Nephron (organoid): Measurements from ENCODE around the gene RACGAP1.
A peak's percentile ranks its signal among the peaks of the same experiment; 100 is the strongest.
"Not testable (repeated sequence)": the region's sequence is repeated elsewhere in the genome, so short reads cannot be mapped to it uniquely, and the experiment has no call there.

Source experiments
- H3K27ac Mint-ChIP-seq, 3 experiments: 2 replicates each; pipeline ENCODE4 v1.8.0; 2020; ENCODE audit warnings: mixed read lengths in 3 of 3, mild to moderate bottlenecking in 2 of 3, moderate library complexity in 1 of 3
- H3K27me3 Mint-ChIP-seq: 2 replicates; pipeline ENCODE4 v1.8.0; 2021; ENCODE audit warnings: low read depth, mild to moderate bottlenecking, moderate library complexity, mixed read lengths
- H3K36me3 Mint-ChIP-seq: 2 replicates; pipeline ENCODE4 v1.8.0; 2020; ENCODE audit warnings: low read depth, mixed read lengths
- H3K4me1 Mint-ChIP-seq: 2 replicates; pipeline ENCODE4 v1.8.0; 2020; ENCODE audit warnings: mixed read lengths
- H3K4me3 Mint-ChIP-seq, 3 experiments: 2 replicates each; pipeline ENCODE4 v1.8.0; 2020; ENCODE audit warnings: mild to moderate bottlenecking in 3 of 3, mixed read lengths in 3 of 3, moderate library complexity in 2 of 3
- H3K9me3 Mint-ChIP-seq: 2 replicates; pipeline ENCODE4 v1.8.0; 2020; ENCODE audit warnings: mixed read lengths
- CTCF ChIP-seq, 3 experiments: fragments of 200-600 bp; sonication (generic); IDR thresholded peaks; one replicate each; pipeline ENCODE4 v1.5.0; 2021; ENCODE audit warnings: antibody characterized with exemption in 3 of 3; ENCODE audit not compliant: unreplicated experiment in 3 of 3

The RACGAP1 gene

DNA sequence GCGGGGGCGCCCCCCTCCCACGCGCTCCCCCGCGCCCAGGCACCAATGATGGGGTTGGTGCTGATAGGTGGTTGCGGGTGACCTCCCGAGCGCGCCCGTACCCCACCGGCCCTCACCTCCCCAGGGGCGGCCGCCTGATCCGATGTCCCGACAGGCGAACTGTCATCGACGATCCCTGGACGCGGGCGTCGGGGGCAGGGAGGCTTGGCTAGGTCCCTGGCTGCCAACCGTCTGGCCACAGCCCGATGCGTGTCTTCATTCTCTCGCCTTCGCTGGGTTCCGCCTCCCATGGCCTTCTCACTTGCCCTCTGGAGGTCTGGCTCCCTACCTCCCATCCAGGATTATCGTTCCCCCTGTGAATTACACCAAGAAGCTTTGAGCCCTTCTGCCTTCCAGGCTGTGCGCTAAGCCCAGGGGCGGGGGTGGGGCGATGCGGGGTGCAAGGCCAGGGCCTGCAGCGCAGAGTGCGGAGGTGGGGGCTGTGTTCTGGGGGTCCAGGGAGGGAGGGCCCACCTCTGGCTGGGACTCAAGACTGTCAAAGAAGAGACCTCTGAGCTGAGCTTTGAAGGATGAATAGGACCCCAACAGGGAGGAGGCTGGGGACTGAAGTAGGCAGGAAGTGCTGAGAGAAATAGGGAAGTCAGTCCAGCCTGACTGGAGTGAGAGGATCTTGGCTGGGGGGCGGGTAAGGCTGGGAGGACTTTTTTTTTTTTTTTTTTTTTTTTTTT is 7.7 kb upstream of the RACGAP1 start:
- H3K27ac Mint-ChIP-seq: no peak overlapping the region
- no peaks in the 10 kb centered on the region for H3K9me3 Mint-ChIP-seq
- peaks cover 28% of the 10 kb centered on the region for H3K27me3 Mint-ChIP-seq
- no peak for TF ChIP-seq CTCF (IDR thresholded peaks at IDR 0.05; ENCODE audit: unreplicated experiment in 3 of 3)
- H3K36me3 Mint-ChIP-seq: no peaks in the 10 kb centered on the region
- peak overlapping the region; percentile 57 to 72 (median 69) for H3K4me3 Mint-ChIP-seq
- no peaks in the 10 kb centered on the region for H3K4me1 Mint-ChIP-seq

GRCh38 chr12:50032515-50032853 is 7.2 kb upstream of the RACGAP1 start:
- H3K4me3 Mint-ChIP-seq: peak overlapping the region; percentile 24 to 62 (median 48)
- H3K4me1 Mint-ChIP-seq: no peaks in the 10 kb centered on the region
- no peaks in the 10 kb centered on the region for H3K36me3 Mint-ChIP-seq
- H3K9me3 Mint-ChIP-seq: no peaks in the 10 kb centered on the region
- H3K27me3 Mint-ChIP-seq: peaks cover 28% of the 10 kb centered on the region
- no peak for TF ChIP-seq CTCF (IDR thresholded peaks at IDR 0.05; ENCODE audit: unreplicated experiment in 3 of 3)
- no peak overlapping the region for H3K27ac Mint-ChIP-seq

GRCh38 chr12:50030449-50030848 is 5.2 kb upstream of the RACGAP1 start:
- H3K27me3 Mint-ChIP-seq: peaks cover 23% of the 10 kb centered on the region
- H3K4me1 Mint-ChIP-seq, H3K9me3 Mint-ChIP-seq, H3K36me3 Mint-ChIP-seq, H3K27ac Mint-ChIP-seq: not testable (repeated sequence)
- H3K4me3 Mint-ChIP-seq: peak overlapping the region in 1 of 3 experiments; percentile 38

- peaks cover 27% of the 10 kb centered on the region for H3K4me1 Mint-ChIP-seq
- H3K4me3 Mint-ChIP-seq: peak overlapping the region in 1 of 3 experiments; percentile 18
- H3K9me3 Mint-ChIP-seq: no peaks in the 10 kb centered on the region
- TF ChIP-seq CTCF (IDR thresholded peaks at IDR 0.05; ENCODE audit: unreplicated experiment in 3 of 3): no peak
- H3K27me3 Mint-ChIP-seq: peaks cover 8% of the 10 kb centered on the region
- H3K27ac Mint-ChIP-seq: peak overlapping the region in 1 of 3 experiments; percentile 84
- no peaks in the 10 kb centered on the region for H3K36me3 Mint-ChIP-seq
These were observed 1.4 kb upstream of the RACGAP1 start for GRCh38 chr12:50026691-50027090.

- Mint-ChIP-seq H3K4me3 (peak overlapping the region; percentile 95 to 98 (median 97)), H3K36me3 (no peaks in the 10 kb centered on the region), H3K27ac (peak overlapping the region; percentile 0 to 84 (median 73)), H3K27me3 (peaks cover 4% of the 10 kb centered on the region), H3K9me3 (no peaks in the 10 kb centered on the region), H3K4me1 (peaks cover 38% of the 10 kb centered on the region)
- no peak for TF ChIP-seq CTCF (IDR thresholded peaks at IDR 0.05; ENCODE audit: unreplicated experiment in 3 of 3)
These were observed 498 bp downstream of the RACGAP1 start for GRCh38 chr12:50024805-50025186.

GRCh38 chr12:50024227-50024626 is 1.1 kb downstream of the RACGAP1 start:
- Mint-ChIP-seq H3K27me3 (peaks cover 4% of the 10 kb centered on the region), H3K36me3 (no peaks in the 10 kb centered on the region), H3K27ac (peak overlapping the region in 2 of 3 experiments; percentile 0 to 84), H3K4me1 (peaks cover 42% of the 10 kb centered on the region), H3K4me3 (peak overlapping the region; percentile 95 to 98 (median 97)), H3K9me3 (no peaks in the 10 kb centered on the region)
- TF ChIP-seq CTCF (IDR thresholded peaks at IDR 0.05; ENCODE audit: unreplicated experiment in 3 of 3): no peak
